ENCODE results near the gene IL6. TPM values are rescaled to one million over a fixed set of nuclear protein-coding genes. Genes with fewer than 3 reads are reported as not detected.
A peak's percentile ranks its signal among the peaks of the same experiment; 100 is the strongest.
"Not testable (repeated sequence)": the region's sequence is repeated elsewhere in the genome, so short reads cannot be mapped to it uniquely, and the experiment has no call there.

Gene IL6
- not detected for total RNA-seq
- polyA plus RNA-seq, result not detected

DNA sequence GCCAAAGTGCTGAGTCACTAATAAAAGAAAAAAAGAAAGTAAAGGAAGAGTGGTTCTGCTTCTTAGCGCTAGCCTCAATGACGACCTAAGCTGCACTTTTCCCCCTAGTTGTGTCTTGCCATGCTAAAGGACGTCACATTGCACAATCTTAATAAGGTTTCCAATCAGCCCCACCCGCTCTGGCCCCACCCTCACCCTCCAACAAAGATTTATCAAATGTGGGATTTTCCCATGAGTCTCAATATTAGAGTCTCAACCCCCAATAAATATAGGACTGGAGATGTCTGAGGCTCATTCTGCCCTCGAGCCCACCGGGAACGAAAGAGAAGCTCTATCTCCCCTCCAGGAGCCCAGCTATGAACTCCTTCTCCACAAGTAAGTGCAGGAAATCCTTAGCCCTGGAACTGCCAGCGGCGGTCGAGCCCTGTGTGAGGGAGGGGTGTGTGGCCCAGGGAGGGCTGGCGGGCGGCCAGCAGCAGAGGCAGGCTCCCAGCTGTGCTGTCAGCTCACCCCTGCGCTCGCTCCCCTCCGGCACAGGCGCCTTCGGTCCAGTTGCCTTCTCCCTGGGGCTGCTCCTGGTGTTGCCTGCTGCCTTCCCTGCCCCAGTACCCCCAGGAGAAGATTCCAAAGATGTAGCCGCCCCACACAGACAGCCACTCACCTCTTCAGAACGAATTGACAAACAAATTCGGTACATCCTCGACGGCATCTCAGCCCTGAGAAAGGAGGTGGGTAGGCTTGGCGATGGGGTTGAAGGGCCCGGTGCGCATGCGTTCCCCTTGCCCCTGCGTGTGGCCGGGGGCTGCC is at the start of gene IL6:
Gene IL6, plus strand, starts transcription at position 294 of the 807 bp plus-strand sequence. Its CDS starts 63 bp downstream, at position 357.
- H3K4me1 ChIP-seq (ENCODE audit: control insufficient read depth, insufficient read depth, low read length, poor library complexity, severe bottlenecking), result no peaks in the 10 kb centered on the region
- peaks cover 3% of the 10 kb centered on the region for H3K27me3 ChIP-seq (ENCODE audit: control insufficient read depth, insufficient read depth, low read length)
- ATAC-seq (ENCODE audit: low read depth in 2 of 2) (peak; percentile 29 to 41), DNase-seq (peak in 1 of 3 donors; percentile 26)
- H3K27ac Mint-ChIP-seq, result no peak within 1 kb of the TSS
- no peaks in the 10 kb centered on the region for H3K36me3 Mint-ChIP-seq
- H3K27me3 Mint-ChIP-seq, result peaks cover 54% of the 10 kb centered on the region
- no peak within 1 kb of the TSS for H3K27ac ChIP-seq (ENCODE audit: insufficient read depth, low read length, poor library complexity, severe bottlenecking)
- H3K4me3 Mint-ChIP-seq, result peak within 1 kb of the TSS in 3 of 4 donors; percentile 2 to 78 (median 73)
- no peaks in the 10 kb centered on the region for H3K36me3 ChIP-seq (ENCODE audit: control insufficient read depth, insufficient read depth, low read length)
- no peak within 1 kb of the TSS for H3K4me3 ChIP-seq (ENCODE audit: low read depth, low read length)
- peaks cover 0 to 5% (median 0%) of the 10 kb centered on the region in 7 donors for H3K9me3 Mint-ChIP-seq
- no peaks in the 10 kb centered on the region for H3K9me3 ChIP-seq (ENCODE audit: control insufficient read depth in 2 of 2, low read length in 2 of 2)
- peaks cover 0 to 21% (median 13%) of the 10 kb centered on the region in 4 donors for H3K4me1 Mint-ChIP-seq

DNA sequence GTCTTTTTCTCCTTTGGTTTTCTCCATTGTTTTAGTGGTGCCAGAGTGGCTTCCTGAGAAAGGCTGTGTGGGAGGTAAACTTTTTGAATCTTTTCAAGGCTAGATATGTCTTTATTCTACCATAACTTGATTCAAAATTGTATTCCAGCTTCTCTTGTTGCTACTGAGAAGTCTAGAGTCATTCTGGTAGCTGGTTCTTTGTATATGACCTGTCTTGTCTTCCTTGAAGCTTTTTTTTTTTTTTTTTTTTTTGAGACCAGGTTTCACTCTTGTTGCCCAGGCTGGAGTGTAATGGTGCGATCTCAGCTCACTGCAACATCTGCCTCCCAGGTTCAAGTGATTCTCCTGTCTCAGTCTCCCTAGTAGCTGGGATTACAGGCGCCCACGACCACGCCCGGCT is 49.7 kb upstream of the IL6 start:
- H3K27me3 ChIP-seq (ENCODE audit: control insufficient read depth, insufficient read depth, low read length); H3K4me3 Mint-ChIP-seq; H3K4me1 ChIP-seq (ENCODE audit: control insufficient read depth, insufficient read depth, low read length, poor library complexity, severe bottlenecking); H3K36me3 Mint-ChIP-seq; H3K27ac ChIP-seq (ENCODE audit: insufficient read depth, low read length, poor library complexity, severe bottlenecking); H3K27me3 Mint-ChIP-seq; H3K9me3 Mint-ChIP-seq; H3K9me3 ChIP-seq (ENCODE audit: control insufficient read depth in 2 of 2, low read length in 2 of 2); H3K36me3 ChIP-seq (ENCODE audit: control insufficient read depth, insufficient read depth, low read length); ATAC-seq (ENCODE audit: low read depth in 2 of 2); H3K4me3 ChIP-seq (ENCODE audit: low read depth, low read length): not testable (repeated sequence)
- peak in 1 of 3 donors; percentile 53 for DNase-seq
- Mint-ChIP-seq H3K27ac (peak overlapping the region in 1 of 3 donors; percentile 24), H3K4me1 (peaks cover 19 to 54% (median 31%) of the 10 kb centered on the region in 4 donors)

DNA sequence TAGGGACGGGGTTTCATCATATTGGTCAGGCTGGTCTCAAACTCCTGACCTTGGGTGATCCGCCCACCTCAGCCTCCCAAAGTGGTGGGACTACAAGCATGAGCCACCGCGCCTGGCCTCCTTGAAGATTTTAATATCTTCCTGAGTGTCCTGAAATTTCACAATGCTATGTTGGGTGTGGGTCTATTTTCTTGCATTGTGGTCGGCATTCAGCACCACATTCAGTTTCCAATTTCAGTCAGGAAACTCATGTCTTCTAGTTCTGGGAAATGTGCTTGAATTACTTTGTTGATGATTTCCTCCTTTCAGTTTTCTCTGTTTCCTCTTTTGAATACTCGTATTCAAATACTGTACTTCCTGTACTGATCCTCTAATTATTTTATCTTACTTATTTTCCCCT is 49.3 kb upstream of the IL6 start:
- H3K27me3 Mint-ChIP-seq, result peaks cover 8% of the 10 kb centered on the region
- peak overlapping the region; percentile 15 to 69 (median 26) for H3K27ac Mint-ChIP-seq
- DNase-seq (peak in 1 of 3 donors; percentile 59), ATAC-seq (ENCODE audit: low read depth in 2 of 2) (no peak)
- no peaks in the 10 kb centered on the region for H3K36me3 Mint-ChIP-seq
- peaks cover 19 to 51% (median 27%) of the 10 kb centered on the region in 4 donors for H3K4me1 Mint-ChIP-seq
- H3K9me3 Mint-ChIP-seq, result peaks cover 0 to 6% (median 0%) of the 10 kb centered on the region in 7 donors
- Histone ChIP-seq H3K4me3 (ENCODE audit: low read depth, low read length) (no peak overlapping the region), H3K9me3 (ENCODE audit: control insufficient read depth in 2 of 2, low read length in 2 of 2) (no peaks in the 10 kb centered on the region), H3K27ac (ENCODE audit: insufficient read depth, low read length, poor library complexity, severe bottlenecking) (no peak overlapping the region), H3K4me1 (ENCODE audit: control insufficient read depth, insufficient read depth, low read length, poor library complexity, severe bottlenecking) (no peaks in the 10 kb centered on the region), H3K27me3 (ENCODE audit: control insufficient read depth, insufficient read depth, low read length) (peaks cover 10% of the 10 kb centered on the region), H3K36me3 (ENCODE audit: control insufficient read depth, insufficient read depth, low read length) (no peaks in the 10 kb centered on the region)
- peak overlapping the region; percentile 3 to 48 (median 26) for H3K4me3 Mint-ChIP-seq

DNA sequence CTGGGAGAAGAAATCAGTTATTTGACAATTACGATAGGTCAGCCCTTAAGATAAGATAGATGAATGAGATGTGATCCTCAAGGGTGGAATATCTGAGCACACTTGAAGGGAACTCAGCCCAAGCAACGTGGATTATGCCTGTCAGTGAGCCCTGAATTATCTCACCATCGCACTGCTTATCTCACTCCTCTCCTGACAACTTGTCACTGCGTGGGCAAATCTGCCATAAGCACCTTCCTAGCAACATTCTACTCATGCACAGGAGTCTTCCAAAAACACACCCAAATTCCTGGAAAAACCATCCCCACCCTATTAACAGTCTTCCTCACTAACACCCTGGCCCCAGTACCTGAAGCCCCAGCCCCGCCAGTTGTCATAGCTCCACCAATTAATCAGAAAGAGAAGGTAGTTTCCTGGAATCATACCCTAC is 46.5 kb upstream of the IL6 start:
- no peaks in the 10 kb centered on the region for H3K36me3 Mint-ChIP-seq
- peak overlapping the region in 1 of 3 donors; percentile 1 for H3K27ac Mint-ChIP-seq
- peaks cover 12% of the 10 kb centered on the region for H3K27me3 ChIP-seq (ENCODE audit: control insufficient read depth, insufficient read depth, low read length)
- H3K4me1 ChIP-seq (ENCODE audit: control insufficient read depth, insufficient read depth, low read length, poor library complexity, severe bottlenecking), result no peaks in the 10 kb centered on the region
- H3K4me1 Mint-ChIP-seq, result peaks cover 14 to 36% (median 20%) of the 10 kb centered on the region in 4 donors
- peaks cover 0 to 6% (median 0%) of the 10 kb centered on the region in 7 donors for H3K9me3 Mint-ChIP-seq
- peak overlapping the region in 2 of 4 donors; percentile 36 to 51 for H3K4me3 Mint-ChIP-seq
- H3K4me3 ChIP-seq (ENCODE audit: low read depth, low read length), result no peak overlapping the region
- H3K27ac ChIP-seq (ENCODE audit: insufficient read depth, low read length, poor library complexity, severe bottlenecking), result no peak overlapping the region
- H3K9me3 ChIP-seq (ENCODE audit: control insufficient read depth in 2 of 2, low read length in 2 of 2), result no peaks in the 10 kb centered on the region
- ATAC-seq (ENCODE audit: low read depth in 2 of 2), result no peak
- H3K36me3 ChIP-seq (ENCODE audit: control insufficient read depth, insufficient read depth, low read length), result no peaks in the 10 kb centered on the region
- DNase-seq, result peak in 1 of 3 donors; percentile 77
- peaks cover 13% of the 10 kb centered on the region for H3K27me3 Mint-ChIP-seq

DNA sequence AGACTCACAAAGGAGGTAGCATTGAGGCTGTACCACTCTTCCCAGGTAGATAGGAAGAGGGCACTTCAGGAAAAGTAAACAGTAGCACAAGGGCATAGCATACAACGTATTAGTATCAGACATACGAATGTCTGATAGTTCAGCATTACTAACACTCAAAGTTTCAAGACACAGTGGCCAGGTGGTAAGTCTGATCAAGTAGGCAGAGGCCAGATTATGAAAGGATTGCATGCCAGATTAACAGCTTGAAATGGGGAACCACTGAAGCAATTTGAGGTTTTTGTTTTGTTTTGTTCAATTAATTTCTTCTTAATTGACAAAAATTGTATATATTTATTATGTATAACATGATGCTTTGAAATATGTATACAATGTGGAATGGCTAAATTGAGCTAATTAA is 45.7 kb upstream of the IL6 start:
- Mint-ChIP-seq H3K36me3 (no peaks in the 10 kb centered on the region), H3K4me3 (peak overlapping the region in 1 of 4 donors; percentile 51), H3K27ac (no peak overlapping the region), H3K4me1 (peaks cover 13 to 28% (median 15%) of the 10 kb centered on the region in 4 donors), H3K27me3 (peaks cover 16% of the 10 kb centered on the region), H3K9me3 (peaks cover 0 to 6% (median 0%) of the 10 kb centered on the region in 7 donors)
- Histone ChIP-seq H3K9me3 (ENCODE audit: control insufficient read depth in 2 of 2, low read length in 2 of 2) (no peaks in the 10 kb centered on the region), H3K4me3 (ENCODE audit: low read depth, low read length) (no peak overlapping the region), H3K27ac (ENCODE audit: insufficient read depth, low read length, poor library complexity, severe bottlenecking) (no peak overlapping the region), H3K4me1 (ENCODE audit: control insufficient read depth, insufficient read depth, low read length, poor library complexity, severe bottlenecking) (no peaks in the 10 kb centered on the region), H3K36me3 (ENCODE audit: control insufficient read depth, insufficient read depth, low read length) (no peaks in the 10 kb centered on the region), H3K27me3 (ENCODE audit: control insufficient read depth, insufficient read depth, low read length) (peaks cover 12% of the 10 kb centered on the region)
- no peak for ATAC-seq (ENCODE audit: low read depth in 2 of 2)
- DNase-seq, result no peak

DNA sequence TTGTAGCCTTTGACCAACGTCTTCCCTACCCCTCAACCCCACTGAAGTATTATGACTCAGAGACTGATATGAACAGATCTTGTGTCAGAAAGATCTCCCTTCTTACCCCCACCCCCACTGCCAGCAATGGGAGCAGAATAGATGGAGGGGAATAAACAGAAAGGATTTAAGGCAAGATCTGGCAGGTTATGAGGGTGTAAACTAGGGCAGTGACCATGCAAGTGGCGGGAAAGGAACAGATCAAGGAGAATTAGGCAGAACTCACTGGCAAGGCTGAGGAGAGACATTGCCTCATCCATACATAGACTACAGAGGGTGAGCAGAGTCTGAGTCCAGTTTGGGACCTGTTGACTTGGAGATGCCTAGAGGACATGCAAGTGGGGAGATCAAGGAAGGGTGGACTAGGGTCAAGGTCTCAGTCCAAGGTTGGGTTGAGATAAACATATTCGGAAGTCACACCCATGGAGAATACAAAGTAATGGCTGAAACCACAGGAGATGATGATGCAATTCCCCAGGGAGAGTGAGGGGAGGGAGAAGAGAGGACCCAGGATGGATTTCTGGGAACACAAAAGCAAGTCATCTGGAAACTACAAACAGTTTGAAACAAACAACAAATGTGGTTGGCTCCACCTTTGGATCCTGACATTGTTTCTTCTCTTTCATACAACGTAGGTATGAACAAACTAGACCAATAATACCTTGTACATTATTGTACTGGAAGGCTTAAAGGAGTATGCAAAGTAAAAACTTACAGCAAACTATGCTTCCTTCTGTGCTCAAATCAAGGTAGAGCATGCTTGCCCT is 44.9 kb upstream of the IL6 start:
- peaks cover 17% of the 10 kb centered on the region for H3K27me3 Mint-ChIP-seq
- H3K4me1 ChIP-seq (ENCODE audit: control insufficient read depth, insufficient read depth, low read length, poor library complexity, severe bottlenecking), result no peaks in the 10 kb centered on the region
- H3K4me1 Mint-ChIP-seq, result peaks cover 6 to 20% (median 13%) of the 10 kb centered on the region in 4 donors
- peaks cover 0 to 4% (median 0%) of the 10 kb centered on the region in 7 donors for H3K9me3 Mint-ChIP-seq
- no peak overlapping the region for H3K4me3 ChIP-seq (ENCODE audit: low read depth, low read length)
- H3K27ac ChIP-seq (ENCODE audit: insufficient read depth, low read length, poor library complexity, severe bottlenecking), result no peak overlapping the region
- peaks cover 12% of the 10 kb centered on the region for H3K27me3 ChIP-seq (ENCODE audit: control insufficient read depth, insufficient read depth, low read length)
- no peak overlapping the region for H3K4me3 Mint-ChIP-seq
- DNase-seq (no peak), ATAC-seq (ENCODE audit: low read depth in 2 of 2) (no peak)
- H3K36me3 ChIP-seq (ENCODE audit: control insufficient read depth, insufficient read depth, low read length), result no peaks in the 10 kb centered on the region
- H3K9me3 ChIP-seq (ENCODE audit: control insufficient read depth in 2 of 2, low read length in 2 of 2), result no peaks in the 10 kb centered on the region
- no peaks in the 10 kb centered on the region for H3K36me3 Mint-ChIP-seq
- H3K27ac Mint-ChIP-seq, result no peak overlapping the region

DNA sequence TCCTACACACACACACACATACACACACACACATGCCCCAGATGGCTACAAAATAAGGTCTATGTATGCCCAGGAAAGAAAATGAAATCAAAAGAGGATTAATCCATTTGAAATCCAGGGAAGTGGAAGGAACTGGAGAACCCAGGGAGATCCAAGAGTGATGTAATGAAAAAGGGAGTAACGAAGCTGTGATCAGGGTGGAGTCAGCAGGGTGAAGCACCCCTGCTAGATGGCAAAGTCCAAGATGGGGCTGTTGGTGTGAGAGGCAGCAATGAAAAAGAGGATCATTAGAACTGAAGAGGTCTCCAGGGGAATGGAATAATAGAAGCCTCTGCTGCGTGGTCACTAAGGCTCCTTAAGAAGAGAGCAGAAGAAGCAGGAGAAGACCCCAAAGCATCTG is 43.6 kb upstream of the IL6 start:
- Mint-ChIP-seq H3K4me1 (peaks cover 0 to 7% (median 5%) of the 10 kb centered on the region in 4 donors), H3K27me3 (peaks cover 23% of the 10 kb centered on the region), H3K4me3 (no peak overlapping the region), H3K9me3 (peaks cover 0 to 4% (median 0%) of the 10 kb centered on the region in 7 donors), H3K27ac (peak overlapping the region in 1 of 3 donors; percentile 79), H3K36me3 (no peaks in the 10 kb centered on the region)
- no peaks in the 10 kb centered on the region for H3K36me3 ChIP-seq (ENCODE audit: control insufficient read depth, insufficient read depth, low read length)
- no peak for DNase-seq
- no peak overlapping the region for H3K4me3 ChIP-seq (ENCODE audit: low read depth, low read length)
- no peaks in the 10 kb centered on the region for H3K4me1 ChIP-seq (ENCODE audit: control insufficient read depth, insufficient read depth, low read length, poor library complexity, severe bottlenecking)
- ATAC-seq (ENCODE audit: low read depth in 2 of 2), result no peak
- H3K27me3 ChIP-seq (ENCODE audit: control insufficient read depth, insufficient read depth, low read length), result peaks cover 12% of the 10 kb centered on the region
- no peaks in the 10 kb centered on the region for H3K9me3 ChIP-seq (ENCODE audit: control insufficient read depth in 2 of 2, low read length in 2 of 2)
- H3K27ac ChIP-seq (ENCODE audit: insufficient read depth, low read length, poor library complexity, severe bottlenecking), result no peak overlapping the region

Data from CD4-positive, CD25-positive, alpha-beta regulatory T cell (primary cell).